Activated gamma-delta T cell treated with Interleukin-2 at 50 U/mL for 16 hours (primary cell): ENCODE data around the gene TIPIN.
A peak's percentile ranks its signal among the peaks of the same experiment; 100 is the strongest.
"Not testable (repeated sequence)": the region's sequence is repeated elsewhere in the genome, so short reads cannot be mapped to it uniquely, and the experiment has no call there.

ENCODE experiments used
- DNase-seq: peaks from one replicate; pipeline ENCODE4 v3.0.0-alpha.2; 2020

Gene TIPIN

GRCh38 chr15:66356359-66357236, at the start of gene TIPIN:
Gene TIPIN, minus strand, starts transcription at chr15:66356685. Its CDS starts 3,738 bp downstream, at chr15:66352947.
- DNase-seq = peak; percentile 94

- DNase-seq = no peak
Measured at GRCh38 chr15:66405615-66406014, 49.1 kb upstream of the TIPIN start.

- DNase-seq = no peak
Measured at GRCh38 chr15:66405007-66405406, 48.5 kb upstream of the TIPIN start.

GRCh38 chr15:66404532-66404931, 48.0 kb upstream of the TIPIN start:
- DNase-seq = no peak

- no peak for DNase-seq
Measured at GRCh38 chr15:66404122-66404521, 47.6 kb upstream of the TIPIN start.

- no peak for DNase-seq
Measured at GRCh38 chr15:66403323-66403722, 46.8 kb upstream of the TIPIN start.

- DNase-seq = no peak
Measured at GRCh38 chr15:66402761-66403284, 46.3 kb upstream of the TIPIN start.

GRCh38 chr15:66401130-66402021, 44.9 kb upstream of the TIPIN start:
- DNase-seq = no peak

- DNase-seq = no peak
Measured at GRCh38 chr15:66400351-66400774, 43.9 kb upstream of the TIPIN start.

GRCh38 chr15:66399276-66399675, 42.8 kb upstream of the TIPIN start:
- no peak for DNase-seq

- DNase-seq = no peak
Measured at GRCh38 chr15:66394915-66395314, 38.4 kb upstream of the TIPIN start.

GRCh38 chr15:66394472-66394871, 38.0 kb upstream of the TIPIN start:
- DNase-seq = no peak

- not testable (repeated sequence) for DNase-seq
Measured at GRCh38 chr15:66393037-66393436, 36.6 kb upstream of the TIPIN start.

- peak; percentile 15 for DNase-seq
Measured at GRCh38 chr15:66390678-66391077, 34.2 kb upstream of the TIPIN start.

GRCh38 chr15:66389859-66390381, 33.4 kb upstream of the TIPIN start:
- DNase-seq = no peak

GRCh38 chr15:66389098-66389858, 32.8 kb upstream of the TIPIN start:
- no peak for DNase-seq

GRCh38 chr15:66388576-66388975, 32.1 kb upstream of the TIPIN start:
- DNase-seq = no peak

- DNase-seq = no peak
Measured at GRCh38 chr15:66388043-66388363, 31.5 kb upstream of the TIPIN start.

GRCh38 chr15:66387163-66388042, 30.9 kb upstream of the TIPIN start:
- DNase-seq = peak; percentile 65

GRCh38 chr15:66386204-66387123, 30.0 kb upstream of the TIPIN start, which contains the start of gene MAP2K1:
Gene MAP2K1, plus strand, starts transcription at chr15:66386912. Its CDS starts 436 bp downstream, at chr15:66387348.
- DNase-seq = peak; percentile 97
